Fibroblast of gingiva (primary cell): ENCODE data around the gene ZNF227.
A peak's percentile ranks its signal among the peaks of the same experiment; 100 is the strongest.
"Not testable (repeated sequence)": the region's sequence is repeated elsewhere in the genome, so short reads cannot be mapped to it uniquely, and the experiment has no call there.

Experiments
- DNase-seq: peaks from one replicate; pipeline ENCODE4 v3.0.0-alpha.2; 2011; ENCODE audit warnings: low read depth

Gene ZNF227

DNA sequence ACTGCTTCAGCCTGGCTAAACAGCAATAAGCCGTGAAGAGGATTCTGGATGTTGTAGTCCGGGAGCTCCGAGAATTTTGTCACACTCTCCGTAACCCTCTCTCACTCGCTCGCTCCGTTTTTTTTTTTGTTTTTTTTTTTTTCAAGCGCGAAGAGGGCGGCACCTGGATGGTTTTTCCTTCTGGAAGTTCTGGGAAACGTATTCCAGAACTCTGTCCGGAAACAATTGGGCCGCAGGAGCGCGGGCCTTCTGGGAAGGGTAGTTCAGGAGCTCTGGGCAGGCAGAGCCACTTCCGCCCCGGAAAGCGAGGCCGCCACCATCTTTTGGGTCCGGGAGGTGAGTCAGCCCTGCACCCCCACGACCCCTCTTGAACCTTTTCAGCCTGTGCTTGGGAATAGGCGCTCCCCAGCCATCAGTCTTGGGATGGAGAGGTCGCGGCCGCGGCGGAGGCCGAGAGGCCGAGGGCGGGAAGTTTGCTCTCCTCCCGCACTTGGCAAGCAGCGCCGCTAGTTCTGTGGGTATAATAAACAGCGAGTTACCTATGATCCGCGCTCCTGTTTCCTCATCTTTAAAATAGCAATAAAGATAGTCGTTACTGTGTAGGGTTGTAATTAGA, at the start of gene ZNF227:
Gene ZNF227 (plus strand): TSS at position 283 of the 616 bp plus-strand sequence. CDS start 5,261 bp downstream, outside the sequence.
- DNase-seq, result peak; percentile 98

DNA sequence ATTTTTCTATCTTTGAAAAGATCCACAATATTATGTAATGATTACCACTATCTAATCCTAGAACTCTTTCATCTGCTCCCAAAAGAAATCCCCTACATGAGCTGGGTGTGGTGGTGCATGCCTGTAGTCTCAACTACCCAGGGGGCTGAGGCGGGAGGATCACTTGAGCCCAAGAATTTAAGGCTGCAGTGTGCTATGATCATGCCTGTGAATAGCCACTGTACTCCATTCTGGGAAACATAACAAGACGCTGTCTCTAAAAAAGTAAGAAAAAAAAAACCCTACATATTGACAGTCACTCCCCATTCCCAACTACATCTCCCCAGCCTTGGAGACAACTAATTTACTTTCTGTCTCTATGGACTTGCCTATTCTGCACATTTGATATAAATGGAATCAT, 48.5 kb upstream of the ZNF227 start:
- DNase-seq, result no peak

DNA sequence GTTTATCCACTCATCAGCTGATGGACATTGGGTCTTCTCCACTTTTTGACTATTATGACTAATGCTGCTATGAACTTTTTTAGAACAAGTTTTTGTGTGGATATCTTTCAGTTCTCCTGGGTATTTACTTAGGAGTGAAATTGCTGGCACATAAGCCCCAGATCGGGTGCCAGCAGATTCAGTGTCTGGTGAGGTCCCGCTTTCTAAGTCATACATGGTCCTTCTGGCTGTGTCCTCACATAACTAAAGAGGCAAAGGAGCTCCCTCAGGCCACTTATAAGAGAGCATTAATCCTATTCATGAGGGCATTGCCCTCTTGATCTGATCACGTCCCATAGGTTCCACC, 48.0 kb upstream of the ZNF227 start:
- no peak for DNase-seq

DNA sequence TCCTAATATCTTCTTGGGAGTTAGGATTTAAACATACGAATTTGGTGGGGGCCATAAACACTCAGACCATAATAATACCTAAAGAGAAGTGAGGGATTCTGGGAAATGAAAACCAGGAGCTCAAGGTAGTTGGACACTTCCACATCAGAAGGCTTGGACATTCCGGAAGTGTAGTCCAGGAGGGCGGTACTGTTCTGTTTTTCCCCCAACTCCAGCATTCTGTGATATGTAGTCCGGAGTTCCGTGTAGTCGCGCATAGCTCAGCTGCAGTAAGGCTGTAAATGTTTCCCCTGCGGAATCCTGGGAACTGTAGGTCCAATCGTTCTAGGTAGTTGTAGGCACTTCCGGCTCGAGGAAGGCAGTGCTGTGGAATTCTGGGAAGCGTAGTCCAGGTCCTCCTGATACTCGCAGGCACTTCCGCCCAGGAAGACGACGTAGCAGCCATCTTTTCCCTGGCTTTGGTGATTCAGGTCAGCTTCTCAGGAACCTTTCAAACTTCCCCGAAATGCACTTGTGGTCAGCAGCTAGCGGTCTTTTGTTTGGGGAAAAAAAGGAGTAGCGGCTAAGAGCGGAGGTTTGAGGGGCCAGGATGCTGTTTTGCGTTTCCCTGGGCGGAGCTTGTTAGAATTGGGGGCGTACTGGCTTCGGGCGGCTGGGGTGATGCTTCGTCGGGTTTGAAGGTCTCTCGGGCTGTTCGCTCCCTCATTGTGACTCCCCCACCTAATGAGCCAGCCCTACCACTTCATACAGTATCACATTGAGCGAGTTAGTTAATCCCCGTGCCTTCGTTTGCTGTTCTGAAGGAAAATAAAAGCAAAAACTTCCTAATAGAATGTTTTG, 47.4 kb upstream of the ZNF227 start, which contains the start of gene ZNF226:
Gene ZNF226 (plus strand): TSS at position 428 of the 840 bp plus-strand sequence. CDS start 4,981 bp downstream, outside the sequence.
- DNase-seq, result peak; percentile 98

DNA sequence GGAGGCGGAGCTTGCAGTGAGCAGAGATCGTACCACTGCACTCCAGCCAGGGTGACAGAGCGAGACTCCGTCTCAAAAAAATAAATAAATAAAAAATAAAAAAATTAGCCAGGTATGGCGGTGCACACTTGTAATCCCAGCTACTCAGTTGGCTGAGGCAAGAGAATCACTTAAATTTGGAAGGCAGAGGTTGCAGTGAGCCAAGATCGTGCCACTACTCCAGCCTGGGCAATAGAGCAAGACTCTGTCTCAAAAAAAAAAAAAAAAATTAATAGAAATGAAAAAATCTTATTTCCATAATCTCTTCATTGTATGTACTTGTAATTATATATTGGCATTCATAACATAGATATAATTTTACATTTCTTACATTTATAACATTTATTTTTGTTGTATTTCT, 41.7 kb upstream of the ZNF227 start:
- DNase-seq, result not testable (repeated sequence)

DNA sequence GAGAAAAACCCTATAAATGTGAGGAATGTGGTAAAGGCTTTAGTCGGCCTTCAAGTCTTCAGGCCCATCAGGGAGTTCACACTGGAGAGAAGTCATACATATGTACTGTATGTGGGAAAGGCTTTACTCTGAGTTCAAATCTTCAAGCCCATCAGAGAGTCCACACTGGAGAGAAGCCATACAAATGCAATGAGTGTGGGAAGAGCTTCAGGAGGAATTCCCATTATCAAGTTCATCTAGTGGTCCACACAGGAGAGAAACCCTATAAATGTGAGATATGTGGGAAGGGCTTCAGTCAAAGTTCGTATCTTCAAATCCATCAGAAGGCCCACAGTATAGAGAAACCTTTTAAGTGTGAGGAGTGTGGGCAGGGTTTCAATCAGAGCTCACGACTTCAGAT, 35.7 kb upstream of the ZNF227 start:
- DNase-seq, result no peak

DNA sequence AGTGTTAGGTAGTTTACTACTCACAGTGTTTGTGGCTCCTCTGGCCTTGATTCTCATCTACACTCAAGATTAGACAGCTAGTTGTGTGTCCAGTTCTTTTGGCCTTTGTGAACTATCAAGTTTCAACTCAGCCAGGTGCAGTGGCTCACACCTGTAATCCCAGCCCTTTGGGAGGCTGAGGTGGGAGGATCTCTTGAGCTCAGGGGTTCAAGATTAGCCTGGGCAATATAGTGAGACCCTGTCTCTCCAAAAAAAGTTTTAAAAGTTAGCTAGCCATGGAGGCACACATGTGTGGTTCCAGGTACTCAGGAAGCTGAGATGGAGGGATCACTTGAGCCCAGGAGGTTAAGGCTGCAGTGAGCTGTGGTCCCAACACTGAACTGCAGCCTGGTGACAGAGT, 31.4 kb upstream of the ZNF227 start:
- DNase-seq, result no peak

DNA sequence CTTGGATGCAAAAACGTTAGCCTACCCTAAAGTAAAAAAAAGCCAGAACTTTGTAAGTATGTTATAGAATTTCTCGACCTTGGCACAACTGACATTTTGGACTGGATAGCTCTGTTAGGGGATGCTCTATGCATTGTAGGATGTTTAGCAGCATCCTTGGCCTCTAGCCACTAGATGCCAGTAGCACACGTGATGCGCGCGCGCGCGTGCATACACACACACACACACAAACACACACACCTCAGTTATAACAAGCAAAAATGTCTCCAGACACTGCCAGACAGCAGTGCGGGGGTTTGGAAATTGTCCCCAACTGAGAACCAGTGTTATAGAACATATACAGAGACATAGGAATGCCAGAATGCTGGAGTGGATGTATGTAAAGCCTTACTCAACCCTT, 30.2 kb upstream of the ZNF227 start:
- DNase-seq, result no peak

DNA sequence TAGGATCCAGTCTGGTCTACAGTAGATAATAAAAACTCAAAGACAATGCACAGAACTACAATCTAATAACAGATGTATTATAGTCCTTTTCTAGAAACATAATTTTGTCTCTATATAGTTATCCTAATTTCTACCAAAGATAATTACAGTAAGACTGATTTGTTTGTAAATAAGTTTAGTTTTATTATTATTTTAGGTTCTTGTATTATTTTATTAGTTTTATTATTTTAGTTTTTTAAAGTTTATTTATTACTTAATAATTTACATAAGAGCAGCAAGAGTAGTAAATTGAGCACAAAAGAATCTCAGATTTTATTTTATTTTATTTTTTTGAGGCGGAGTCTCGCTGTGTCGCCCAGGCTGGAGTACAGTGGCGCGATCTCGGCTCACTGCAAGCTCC, 22.3 kb upstream of the ZNF227 start:
- DNase-seq, result no peak

DNA sequence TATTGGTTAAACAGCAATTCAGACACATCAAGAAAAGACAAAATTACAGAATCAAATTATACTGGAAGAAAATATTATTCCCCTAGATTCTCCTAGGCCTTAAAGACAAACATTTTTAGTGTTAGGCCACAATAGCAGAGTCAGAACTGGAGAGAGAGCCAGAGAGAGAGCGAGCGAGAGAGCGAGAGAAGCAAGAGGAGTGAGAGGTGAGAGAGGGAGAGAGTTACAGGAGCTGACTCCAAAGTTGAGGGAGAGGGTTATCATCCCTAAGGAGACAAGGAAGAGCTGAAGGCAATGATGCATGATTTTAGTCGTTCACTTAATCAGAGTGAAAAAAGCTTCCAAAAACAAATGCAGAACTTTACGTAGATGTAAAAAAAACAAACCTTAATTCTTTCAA, 20.2 kb upstream of the ZNF227 start:
- no peak for DNase-seq

DNA sequence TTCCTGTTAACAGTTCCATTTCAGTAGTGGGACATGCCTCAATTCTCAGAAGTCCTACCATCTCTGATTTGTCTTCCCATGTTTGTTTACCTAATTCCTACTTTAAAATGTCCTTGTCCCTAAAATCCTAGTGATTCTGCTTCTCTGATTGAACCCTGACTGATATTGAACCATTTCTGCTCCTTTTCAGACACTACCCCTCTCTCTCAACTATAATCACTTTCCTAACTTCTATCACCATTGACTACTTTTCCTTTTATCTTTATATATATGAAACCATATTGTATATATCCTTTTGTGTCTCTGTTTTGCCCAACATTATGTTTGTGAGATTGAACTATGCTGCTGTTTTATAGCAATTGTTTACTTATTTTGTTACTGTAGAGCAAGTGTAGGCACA, 15.6 kb upstream of the ZNF227 start:
- no peak for DNase-seq

DNA sequence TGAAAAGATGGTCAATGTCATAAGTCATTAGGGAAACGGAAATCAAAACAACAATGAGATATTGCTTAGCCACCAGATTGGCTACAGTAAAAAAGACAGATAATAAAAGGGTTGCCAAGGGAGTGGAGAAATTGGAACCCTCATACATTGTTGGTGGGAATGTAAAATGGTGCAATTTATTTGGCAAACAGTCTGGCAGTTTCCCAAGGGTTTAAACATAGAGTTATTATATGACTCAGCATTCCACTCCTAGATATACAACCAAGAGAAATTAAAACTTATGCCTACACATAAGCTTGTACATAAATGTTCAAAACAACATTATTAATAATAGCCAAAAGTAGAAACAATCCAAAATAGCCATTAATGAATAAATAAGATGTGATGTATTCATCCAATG, 9.9 kb upstream of the ZNF227 start:
- peak; percentile 83 for DNase-seq

DNA sequence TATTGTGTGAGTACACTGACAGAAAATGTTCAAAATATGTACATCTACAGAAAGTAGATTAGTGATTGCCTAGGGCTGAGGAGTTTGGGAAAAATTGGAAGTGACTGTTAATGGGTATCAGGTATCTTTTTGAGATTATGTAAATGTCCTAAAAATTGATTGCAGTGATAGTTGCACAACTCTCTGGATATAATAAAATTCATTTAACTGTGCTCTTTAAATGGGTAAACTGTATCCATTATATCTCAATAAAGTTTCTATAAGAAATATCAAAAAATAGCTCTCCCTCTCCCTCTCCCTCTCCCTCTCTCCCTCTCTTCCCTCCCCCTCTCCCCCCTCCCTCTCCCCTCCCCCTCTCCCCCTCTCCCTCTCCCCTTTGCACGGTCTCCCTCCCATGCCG, 9.4 kb upstream of the ZNF227 start:
- peak; percentile 13 for DNase-seq

DNA sequence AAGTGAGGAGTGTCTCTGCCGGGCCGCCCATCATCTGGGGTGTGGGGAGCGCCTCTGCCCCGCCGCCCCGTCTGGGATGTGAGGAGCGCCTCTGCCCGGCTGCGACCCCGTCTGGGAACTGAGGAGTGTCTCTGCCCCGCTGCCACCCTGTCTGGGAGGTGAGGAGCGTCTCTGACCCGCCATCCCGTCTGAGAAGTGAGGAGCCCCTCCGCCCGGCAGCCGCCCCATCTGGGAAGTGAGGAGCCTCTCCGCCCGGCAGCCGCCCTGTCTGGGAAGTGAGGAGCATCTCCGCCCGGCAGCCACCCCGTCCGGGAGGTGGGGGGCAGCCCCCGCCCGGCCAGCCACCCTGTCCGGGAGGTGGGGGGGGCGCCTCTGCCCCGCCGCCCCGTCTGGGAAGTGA, 8.5 kb upstream of the ZNF227 start:
- not testable (repeated sequence) for DNase-seq

DNA sequence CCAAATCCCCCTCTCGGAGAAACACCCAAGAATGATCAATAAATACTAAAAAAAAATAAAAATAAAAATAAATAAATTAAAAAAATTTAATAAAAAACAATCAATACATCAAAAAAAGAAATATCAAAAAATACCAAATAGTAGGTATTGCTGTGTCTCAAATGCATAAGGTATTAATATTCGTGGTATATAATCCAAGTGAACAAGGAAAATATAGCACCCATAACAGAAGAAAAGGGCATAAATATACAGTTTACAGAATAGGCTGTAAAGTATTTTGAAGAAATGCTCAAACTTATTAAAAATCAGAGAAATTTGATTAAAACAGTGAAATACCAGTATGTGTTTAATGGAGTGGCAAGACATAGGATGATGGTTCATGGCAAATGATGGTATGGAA, 7.6 kb upstream of the ZNF227 start:
- no peak for DNase-seq

DNA sequence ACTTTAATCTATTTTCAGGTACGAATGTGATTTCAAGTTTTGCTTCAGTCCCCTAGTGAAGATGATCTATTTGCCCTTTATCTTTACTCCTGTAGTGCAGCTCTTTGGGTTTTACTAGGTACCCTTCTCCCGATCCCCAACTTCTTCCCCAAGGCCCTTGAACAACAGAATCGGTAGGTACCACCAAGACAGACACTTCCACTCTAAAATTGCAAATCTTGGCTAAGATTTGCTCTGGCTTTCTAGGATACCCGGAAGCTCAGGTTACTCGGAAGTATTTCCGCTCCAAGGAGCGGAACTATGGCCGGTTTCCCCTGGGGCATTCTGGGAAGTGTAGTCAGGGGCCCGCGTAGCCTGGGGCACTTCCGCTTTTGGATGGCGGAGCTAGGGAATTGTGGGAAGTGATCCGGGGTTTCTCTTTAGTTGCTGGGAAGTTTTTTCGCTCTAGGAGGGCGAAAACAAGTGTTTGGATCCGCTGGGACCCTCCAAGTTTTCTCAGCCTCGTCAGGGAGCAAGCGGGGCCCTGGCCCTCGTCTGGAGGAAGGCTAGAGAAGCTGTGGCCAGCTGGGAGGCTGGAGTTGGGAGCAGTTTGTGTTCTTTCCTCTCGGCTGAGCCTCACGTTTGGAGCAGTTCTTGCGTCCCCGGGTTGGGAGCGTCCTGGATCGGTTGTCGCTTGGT, 5.1 kb upstream of the ZNF227 start:
- DNase-seq, result peak; percentile 95

DNA sequence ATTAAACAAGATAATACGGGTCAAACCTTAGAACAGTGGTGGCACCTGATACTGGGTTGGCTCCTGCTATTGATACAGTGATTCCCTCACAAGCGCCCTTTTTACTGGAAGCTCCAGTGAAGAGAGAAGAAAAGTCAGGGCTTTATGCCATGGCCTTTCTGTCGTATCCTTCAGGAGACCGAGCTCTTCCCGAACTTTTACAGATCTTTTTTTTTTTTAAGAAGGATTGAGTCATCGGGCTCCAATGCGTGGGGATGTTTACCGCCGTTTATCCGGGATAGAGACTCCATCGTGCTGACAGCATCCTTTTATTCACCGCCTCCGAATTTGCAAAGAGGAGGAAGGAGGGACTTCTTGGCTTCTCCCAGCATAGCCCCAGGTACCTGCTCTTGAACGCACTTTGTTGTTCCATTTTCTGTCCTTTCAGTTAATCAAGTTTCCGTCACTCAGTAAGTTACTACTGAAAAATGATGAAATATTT, 574 bp downstream of the ZNF227 start:
- no peak for DNase-seq

DNA sequence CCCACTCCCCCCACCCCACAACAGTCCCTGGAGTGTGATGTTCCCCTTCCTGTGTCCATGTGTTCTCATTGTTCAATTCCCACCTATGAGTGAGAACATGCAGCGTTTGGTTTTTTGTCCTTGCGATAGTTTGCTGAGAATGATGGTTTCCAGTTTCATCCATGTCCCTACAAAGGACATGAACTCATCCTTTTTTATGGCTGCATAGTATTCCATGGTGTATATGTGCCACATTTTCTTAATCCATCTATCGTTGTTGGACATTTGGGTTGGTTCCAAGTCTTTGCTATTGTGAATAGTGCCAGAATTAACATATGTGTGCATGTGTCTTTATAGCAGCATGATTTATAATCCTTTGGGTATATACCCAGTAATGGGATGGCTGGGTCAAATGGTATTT, 7.6 kb downstream of the ZNF227 start:
- not testable (repeated sequence) for DNase-seq

DNA sequence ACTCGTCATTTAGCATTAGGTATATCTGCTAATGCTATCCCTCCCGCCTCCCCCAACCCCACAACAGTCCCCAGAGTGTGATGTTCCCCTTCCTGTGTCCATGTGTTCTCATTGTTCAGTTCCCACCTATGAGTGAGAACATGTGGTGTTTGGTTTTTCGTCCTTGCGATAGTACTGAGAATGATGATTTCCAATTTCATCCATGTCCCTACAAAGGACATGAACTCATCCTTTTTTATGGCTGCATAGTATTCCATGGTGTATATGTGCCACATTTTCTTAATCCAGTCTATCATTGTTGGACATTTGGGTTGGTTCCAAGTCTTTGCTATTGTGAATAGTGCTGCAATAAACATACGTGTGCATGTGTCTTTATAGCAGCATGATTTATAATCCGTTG, 8.4 kb downstream of the ZNF227 start:
- not testable (repeated sequence) for DNase-seq

DNA sequence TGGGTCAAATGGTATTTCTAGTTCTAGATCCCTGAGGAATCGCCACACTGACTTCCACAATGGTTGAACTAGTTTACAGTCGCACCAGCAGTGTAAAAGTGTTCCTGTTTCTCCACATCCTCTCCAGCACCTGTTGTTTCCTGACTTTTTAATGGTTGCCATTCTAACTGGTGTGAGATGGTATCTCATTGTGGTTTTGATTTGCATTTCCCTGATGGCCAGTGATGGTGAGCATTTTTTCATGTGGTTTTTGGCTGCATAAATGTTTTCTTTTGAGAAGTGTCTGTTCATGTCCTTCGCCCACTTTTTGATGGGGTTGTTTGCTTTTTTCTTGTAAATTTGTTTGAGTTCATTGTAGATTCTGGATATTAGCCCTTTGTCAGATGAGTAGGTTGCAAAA, 9.0 kb downstream of the ZNF227 start:
- DNase-seq, result not testable (repeated sequence)

DNA sequence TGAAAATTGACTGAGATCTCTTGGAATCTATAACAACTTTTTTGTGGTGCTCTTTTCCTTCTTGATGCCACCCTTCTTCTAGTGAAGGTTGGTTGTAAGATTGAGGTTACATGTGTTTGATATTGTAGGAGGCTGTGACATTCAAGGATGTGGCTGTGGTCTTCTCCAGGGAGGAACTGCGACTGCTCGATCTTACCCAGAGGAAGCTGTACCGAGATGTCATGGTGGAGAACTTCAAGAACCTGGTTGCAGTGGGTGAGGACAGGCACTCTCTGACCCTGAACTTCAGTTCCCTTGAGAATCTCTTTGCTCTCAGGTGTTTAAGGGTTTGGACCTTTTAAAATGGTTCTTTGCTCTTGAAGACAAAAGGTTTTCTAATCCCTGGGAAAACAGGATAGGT, 16.0 kb downstream of the ZNF227 start:
- DNase-seq, result no peak

DNA sequence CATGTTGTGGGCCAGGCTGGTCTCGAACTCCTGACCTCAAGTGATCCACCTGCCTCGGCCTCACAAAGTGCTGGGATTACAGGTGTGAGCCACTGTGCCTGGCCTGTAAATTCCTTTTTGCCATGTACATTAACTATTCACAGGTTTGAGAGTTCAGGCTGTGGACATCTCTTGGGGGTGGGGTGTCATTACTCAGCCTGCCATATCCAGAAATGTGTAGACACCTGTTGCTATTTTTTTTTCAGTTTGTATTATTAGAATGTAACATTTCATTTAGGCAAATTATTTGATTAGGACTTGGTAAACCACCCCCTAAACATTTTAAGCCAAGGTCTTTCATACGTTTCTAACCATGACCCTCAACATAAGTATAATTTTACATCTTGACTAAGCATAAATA, 20.5 kb downstream of the ZNF227 start:
- DNase-seq, result no peak

DNA sequence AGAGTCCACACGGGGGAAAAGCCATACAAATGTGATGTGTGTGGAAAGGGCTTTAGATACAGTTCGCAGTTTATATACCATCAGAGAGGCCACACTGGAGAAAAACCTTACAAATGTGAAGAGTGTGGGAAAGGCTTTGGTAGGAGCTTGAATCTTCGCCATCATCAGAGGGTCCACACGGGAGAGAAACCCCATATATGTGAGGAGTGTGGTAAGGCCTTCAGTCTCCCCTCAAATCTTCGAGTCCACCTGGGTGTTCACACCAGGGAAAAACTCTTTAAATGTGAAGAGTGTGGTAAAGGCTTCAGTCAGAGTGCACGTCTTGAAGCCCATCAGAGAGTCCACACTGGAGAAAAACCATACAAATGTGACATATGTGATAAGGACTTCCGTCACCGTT, 24.1 kb downstream of the ZNF227 start:
- DNase-seq, result no peak
